Measurements from ENCODE around the gene ABCE1.

Gene ABCE1

GRCh38 chr4:145177906-145178538, 79.9 kb downstream of the ABCE1 start:
- no peak for DNase-seq

- DNase-seq, result no peak
Observed at GRCh38 chr4:145178740-145179280, 80.7 kb downstream of the ABCE1 start.

All from NCI-H2029 treated with DMSO at 0.1 percent for 48 hours (cell line).